SKM-1 treated with dmso at 0.1 percent for 144 hours (cell line): ENCODE results near the gene NSD2.
"Not testable (repeated sequence)": the region's sequence is repeated elsewhere in the genome, so short reads cannot be mapped to it uniquely, and the experiment has no call there.

Experiments
- DNase-seq: peaks from one replicate; lab custom pipeline; 2025; ENCODE audit not compliant: unreplicated experiment; lab: John Stamatoyannopoulos, UW

The NSD2 gene

GRCh38 chr4:1997712-1998111 is 126.5 kb downstream of the NSD2 start:
- no peak for DNase-seq

DNA sequence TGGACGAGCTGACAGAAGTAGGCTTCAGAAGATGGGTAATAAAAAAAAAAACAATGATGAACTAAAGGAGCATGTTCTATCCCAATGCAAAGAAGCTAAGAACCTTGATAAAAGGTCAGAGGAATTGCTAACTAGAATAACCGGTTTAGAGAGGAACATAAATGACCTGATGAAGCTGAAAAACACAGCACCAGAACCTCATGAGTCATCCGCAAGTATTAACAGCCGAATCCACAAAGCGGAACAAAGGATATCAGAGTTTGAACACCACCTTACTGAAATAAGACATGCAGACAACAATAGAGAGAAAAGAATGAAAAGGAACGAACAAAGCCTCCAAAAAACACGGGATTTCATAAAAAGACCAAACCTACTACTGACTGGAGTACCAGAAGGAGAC is 127.1 kb downstream of the NSD2 start:
- DNase-seq, result no peak

DNA sequence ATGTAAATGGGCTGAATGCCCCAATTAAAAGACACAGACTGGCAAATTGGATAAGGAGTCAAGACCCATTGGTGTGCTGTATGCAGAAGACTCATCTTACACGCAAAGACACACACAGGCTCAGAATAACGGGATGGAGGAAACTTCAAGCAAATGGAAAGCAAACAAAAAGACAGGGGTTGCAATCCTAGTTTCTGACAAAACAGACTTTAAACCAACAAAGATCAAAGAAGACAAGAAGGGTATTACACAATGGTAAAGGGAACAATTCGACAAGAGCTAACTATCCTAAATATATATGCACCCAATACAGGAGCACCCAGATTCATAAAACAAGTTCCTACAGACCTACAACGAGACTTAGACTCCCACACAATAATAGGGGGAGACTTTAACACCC is 128.1 kb downstream of the NSD2 start:
- DNase-seq, result not testable (repeated sequence)

- DNase-seq, result not testable (repeated sequence)
Measured at GRCh38 chr4:2003361-2003760, 132.2 kb downstream of the NSD2 start.

GRCh38 chr4:2006367-2006766 is 135.2 kb downstream of the NSD2 start:
- no peak for DNase-seq

DNA sequence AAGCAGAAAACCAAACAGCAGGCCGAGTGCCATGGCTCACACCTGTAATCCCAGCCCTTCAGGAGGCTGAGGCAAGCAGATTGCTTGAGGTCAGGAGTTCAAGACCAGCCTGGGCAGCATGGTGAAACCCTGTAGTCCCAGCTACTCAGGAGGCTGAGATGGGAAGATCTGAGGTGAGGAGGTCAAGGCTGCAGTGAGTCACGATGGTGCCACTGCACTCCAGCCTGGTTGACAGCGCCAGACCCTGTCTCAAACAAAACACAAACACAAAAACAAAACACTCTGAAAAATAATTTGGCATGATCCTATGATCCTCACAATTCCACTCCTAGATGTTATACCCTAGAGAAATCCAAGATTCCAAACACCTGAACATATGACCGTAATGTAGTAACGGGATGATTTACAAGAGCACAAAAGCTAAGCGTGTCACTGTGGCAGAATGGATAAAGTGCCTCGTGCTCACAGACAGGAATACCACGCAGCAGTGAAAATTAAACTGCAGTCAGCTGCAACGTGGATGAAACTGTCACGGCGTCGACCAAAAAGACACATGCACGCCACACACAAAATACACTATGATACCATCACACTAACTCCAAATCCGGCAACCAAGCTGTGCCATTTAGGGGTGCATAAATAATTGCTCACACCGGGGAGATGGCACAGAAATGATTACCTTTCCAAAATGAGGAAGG is 135.9 kb downstream of the NSD2 start:
- no peak for DNase-seq

DNA sequence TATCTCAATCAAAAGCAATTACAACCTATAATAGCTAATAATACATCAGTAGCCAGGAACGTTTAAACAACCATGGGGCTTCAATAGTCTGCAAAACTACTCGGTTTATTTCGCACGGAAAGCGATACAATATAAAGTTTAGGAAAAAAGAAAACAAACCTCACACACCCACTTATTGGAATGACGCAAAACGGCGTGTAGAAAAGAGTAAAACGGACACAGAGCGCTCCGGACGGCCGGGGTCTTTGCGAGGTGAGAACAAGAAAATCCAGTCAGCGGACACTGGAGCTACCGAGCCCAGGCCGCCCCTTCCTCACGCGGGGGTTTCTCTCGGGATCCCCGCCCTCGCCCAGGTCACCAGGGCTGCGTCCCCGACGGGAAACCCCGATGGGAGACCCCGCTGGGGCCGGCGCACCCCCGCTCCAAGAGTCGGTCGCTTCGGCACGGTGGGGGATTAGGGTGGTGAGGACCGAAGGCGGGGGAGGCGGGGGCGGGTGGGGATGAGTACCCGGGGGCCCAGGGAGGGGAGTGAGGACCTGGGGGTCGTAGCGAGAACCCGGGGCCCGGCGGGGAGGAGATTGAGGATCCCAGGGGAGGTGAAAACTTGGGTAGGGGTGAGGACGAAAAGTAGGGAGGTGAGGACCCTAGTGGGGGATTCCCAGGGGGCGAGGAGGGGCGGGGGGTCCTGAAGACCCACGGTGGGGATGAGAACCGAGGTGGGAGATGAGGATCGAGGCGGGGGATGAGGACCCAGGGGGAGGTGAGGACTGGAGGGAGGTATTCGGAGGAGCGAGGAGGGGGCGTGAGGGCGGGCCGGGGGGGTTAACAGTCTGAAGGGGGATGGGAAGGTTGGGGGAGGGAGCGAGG is 136.8 kb downstream of the NSD2 start:
- DNase-seq, result no peak

DNA sequence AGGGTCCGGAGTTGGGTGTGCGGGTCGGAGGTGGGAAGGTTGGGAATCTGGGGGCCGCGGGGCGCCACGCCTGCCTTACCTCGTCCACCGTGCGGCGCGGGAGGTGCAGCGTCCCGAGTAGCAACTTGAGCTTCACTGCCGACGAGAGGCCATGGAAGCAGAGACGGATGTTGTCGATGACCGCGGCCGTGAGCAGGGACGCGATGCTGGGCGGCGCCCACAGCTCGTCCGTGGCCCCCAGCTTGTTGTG is 137.4 kb downstream of the NSD2 start:
- no peak for DNase-seq

DNA sequence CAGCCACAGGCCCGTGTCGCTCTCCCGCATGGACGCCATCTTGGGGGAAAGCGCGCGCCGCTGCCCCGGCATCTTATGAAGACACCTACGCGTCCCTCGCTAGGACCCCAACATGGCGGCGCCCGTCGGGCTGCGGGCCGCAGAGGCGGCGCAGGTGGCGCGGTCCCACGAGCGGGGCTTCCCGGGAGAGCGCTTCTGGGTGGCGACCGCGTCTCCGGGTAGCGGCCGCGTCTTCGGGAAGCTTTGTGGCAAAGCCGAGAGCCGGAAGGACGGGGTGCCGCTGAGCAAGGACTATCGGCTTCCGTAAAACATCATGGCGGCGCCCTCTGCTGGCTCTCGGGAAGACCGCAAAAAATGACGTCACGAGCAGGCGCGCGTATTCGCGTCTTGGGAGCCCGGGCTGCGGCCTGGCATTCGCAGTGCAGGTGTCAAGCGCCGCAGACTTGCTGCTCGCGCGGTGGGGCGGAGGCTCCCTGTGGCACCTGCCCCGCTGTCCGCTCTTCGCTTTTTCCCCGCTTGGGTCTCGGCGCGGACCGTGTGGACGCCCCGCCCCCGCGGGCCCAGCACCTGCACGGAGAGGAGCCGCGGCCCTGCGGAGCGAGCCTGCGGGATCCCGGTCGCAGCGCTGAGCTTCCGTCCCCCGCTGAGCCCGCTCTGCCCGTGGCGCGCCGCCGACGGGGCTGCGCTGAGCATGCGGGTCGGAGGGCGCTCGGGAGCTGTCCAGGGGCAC is 137.9 kb downstream of the NSD2 start, which contains the start of gene NELFA:
Gene NELFA (minus strand): TSS at position 54 of the 730 bp plus-strand sequence. CDS start 15 bp downstream, at position 39.
- DNase-seq, result peak; percentile 95

DNA sequence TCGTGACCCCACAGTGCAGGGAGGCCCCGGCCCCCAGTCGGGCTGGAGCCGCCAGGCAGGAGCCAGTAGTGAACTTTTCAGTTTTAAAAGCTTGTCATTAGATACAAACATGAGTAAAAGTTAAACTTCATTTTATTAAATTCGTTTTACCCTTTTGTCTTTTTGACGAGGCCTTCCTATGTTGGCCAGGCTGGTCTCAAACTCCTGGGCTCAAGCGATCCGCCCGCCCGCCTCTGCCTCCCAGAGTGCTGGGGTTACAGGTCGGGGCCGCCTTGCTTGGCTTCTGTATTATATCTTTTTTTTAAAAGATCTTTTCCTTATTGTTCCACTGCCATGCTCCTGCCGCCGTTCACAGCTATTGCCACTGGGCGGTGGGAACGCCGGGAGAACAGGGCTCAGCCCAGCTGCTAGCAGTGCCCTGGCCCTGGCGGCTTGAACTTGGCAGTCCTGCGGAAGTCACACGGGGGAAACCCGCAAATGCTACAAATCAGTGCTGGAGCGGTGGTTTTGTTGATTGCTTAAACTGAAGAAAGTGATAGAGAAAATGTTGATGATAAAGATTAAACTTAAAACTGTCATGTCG is 138.5 kb downstream of the NSD2 start:
- peak; percentile 79 for DNase-seq

- peak; percentile 76 for DNase-seq
Measured at GRCh38 chr4:2011583-2011982, 140.4 kb downstream of the NSD2 start.

- DNase-seq, result no peak
Measured at GRCh38 chr4:2015008-2015407, 143.8 kb downstream of the NSD2 start.

DNA sequence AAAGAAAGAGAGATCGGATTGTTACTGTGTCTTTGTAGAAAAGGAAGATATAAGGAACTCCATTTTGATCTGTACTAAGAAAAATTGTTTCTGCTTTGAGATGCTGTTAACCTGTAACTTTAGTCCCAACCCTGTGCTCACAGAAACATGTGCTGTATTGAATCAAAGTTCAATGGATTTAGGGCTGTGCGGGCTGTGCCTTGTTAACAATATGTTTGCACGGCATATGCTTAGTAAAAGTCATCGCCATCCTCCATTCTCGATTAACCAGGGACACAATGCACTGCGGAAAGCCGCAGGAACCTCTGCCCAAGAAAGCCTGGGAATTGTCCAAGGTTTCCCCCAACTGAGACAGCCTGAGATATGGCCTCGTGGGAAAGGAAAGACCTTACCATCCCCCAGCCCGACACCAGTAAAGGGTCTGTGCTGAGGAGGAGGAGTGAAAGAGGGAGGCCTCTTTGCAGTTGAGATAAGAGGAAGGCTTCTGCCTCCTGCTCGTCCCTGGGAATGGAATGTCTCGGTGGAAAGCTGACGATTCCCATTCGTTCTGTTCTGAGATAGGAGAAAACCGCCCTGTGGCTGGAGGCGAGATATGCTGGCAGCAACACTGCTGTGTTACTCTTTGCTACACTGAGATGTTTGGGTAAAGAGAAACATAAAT is 150.3 kb downstream of the NSD2 start:
- not testable (repeated sequence) for DNase-seq

GRCh38 chr4:2024683-2025082 is 153.5 kb downstream of the NSD2 start:
- DNase-seq, result no peak

DNA sequence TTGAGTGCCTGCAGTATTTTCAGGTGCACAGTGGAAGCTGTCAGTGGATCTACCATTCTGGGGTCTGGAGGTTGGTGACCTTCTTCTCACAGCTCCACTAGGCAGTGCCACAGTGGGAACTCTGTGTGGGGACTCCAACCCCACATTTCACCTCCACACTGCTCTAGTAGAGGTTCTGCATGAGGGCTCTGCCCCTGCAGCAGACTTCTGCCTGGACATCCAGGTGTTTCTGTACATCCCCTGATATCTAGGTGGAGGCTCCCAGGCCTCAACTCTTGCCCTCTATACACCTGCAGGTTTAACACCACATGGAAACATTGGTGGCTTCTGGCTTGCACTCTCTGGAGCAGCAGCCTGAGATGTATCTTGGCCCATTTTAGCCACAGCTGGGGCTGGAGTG is 154.6 kb downstream of the NSD2 start:
- no peak for DNase-seq

DNA sequence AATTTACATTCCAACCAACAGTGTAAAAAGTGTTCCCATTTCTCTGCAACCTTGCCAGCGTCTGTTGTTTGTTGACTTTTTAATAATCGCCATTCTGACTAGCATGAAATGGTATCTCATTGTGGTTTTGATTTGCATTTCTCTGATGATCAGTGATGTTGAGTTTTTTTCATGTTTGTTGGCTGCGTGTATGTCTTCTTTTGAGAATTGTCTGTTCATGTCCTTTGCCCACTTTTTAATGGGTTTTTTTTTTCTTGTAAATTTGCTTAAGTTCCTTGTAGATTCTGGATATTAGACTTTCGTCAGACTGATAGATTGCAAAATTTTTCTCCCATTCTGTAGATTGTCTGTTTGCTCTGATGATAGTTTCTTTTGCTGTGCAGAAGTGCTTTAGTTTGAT is 155.9 kb downstream of the NSD2 start:
- not testable (repeated sequence) for DNase-seq

- DNase-seq, result not testable (repeated sequence)
Measured at GRCh38 chr4:2031161-2031560, 160.0 kb downstream of the NSD2 start.
